HUES48 (cell line): Measurements from ENCODE around the gene CT45A2.
"Not testable (repeated sequence)": the region's sequence is repeated elsewhere in the genome, so short reads cannot be mapped to it uniquely, and the experiment has no call there.

Source experiments
- H3K27ac ChIP-seq: one replicate; pipeline ENCODE4 v1.7.0; 2013; ENCODE audit warnings: low read depth, low read length, inconsistent platforms
- H3K27me3 ChIP-seq: 2 replicates; pipeline ENCODE4 v1.6.1; 2013; ENCODE audit warnings: mild to moderate bottlenecking, low read length; ENCODE audit not compliant: control insufficient read depth, insufficient read depth
- H3K36me3 ChIP-seq: 2 replicates; pipeline ENCODE4 v1.6.1; 2013; ENCODE audit warnings: low read length; ENCODE audit not compliant: control insufficient read depth, insufficient read depth
- H3K4me1 ChIP-seq: 2 replicates; pipeline ENCODE4 v1.6.1; 2013; ENCODE audit warnings: mild to moderate bottlenecking, low read length; ENCODE audit not compliant: control insufficient read depth, insufficient read depth
- H3K4me3 ChIP-seq: 2 replicates; pipeline ENCODE4 v1.5.1; 2013; ENCODE audit warnings: mild to moderate bottlenecking, low read depth, low read length
- H3K9ac ChIP-seq: 2 replicates; pipeline ENCODE4 v1.6.1; 2013; ENCODE audit warnings: mild to moderate bottlenecking, low read depth, low read length, moderate library complexity
- H3K9me3 ChIP-seq: 2 replicates; pipeline ENCODE4 v1.6.1; 2013; ENCODE audit warnings: low read length; ENCODE audit not compliant: control insufficient read depth, insufficient read depth

CT45A2 gene, protein sequence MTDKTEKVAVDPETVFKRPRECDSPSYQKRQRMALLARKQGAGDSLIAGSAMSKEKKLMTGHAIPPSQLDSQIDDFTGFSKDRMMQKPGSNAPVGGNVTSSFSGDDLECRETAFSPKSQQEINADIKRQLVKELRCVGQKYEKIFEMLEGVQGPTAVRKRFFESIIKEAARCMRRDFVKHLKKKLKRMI

DNA sequence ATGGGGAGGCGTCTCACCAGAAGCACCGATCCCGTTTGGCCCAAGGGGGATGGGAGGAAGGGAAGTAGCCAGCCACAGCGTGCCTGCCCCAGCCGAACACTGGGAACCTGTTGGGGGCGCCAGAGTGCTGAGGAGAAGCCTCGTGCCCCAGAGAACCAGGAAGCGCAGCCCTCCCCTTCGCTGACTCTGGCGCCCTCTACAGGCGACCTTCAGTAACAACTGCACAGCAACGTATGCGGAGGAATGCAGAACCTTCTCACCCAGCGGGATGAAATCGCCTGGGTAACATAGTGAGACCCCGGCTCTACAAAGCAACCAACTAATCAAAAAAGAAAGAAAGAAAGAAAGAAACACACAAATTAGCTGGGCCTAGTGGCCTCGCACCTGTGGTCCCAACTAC lies at the start of gene CT45A2:
TSS of gene CT45A2 (minus strand) at position 101 of the 400 bp plus-strand sequence. CDS start 3,747 bp downstream, outside the sequence.
- not testable (repeated sequence) for H3K4me3 ChIP-seq, H3K9me3 ChIP-seq, H3K9ac ChIP-seq, H3K4me1 ChIP-seq, H3K27me3 ChIP-seq, H3K36me3 ChIP-seq, H3K27ac ChIP-seq

DNA sequence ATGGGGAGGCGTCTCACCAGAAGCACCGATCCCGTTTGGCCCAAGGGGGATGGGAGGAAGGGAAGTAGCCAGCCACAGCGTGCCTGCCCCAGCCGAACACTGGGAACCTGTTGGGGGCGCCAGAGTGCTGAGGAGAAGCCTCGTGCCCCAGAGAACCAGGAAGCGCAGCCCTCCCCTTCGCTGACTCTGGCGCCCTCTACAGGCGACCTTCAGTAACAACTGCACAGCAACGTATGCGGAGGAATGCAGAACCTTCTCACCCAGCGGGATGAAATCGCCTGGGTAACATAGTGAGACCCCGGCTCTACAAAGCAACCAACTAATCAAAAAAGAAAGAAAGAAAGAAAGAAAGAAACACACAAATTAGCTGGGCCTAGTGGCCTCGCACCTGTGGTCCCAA lies 34.6 kb upstream of the CT45A2 start, which contains the start of gene CT45A8:
TSS of gene CT45A8 (minus strand) at position 101 of the 400 bp plus-strand sequence. CDS start 3,755 bp downstream, outside the sequence.
- not testable (repeated sequence) for H3K9me3 ChIP-seq, H3K36me3 ChIP-seq, H3K27ac ChIP-seq, H3K4me3 ChIP-seq, H3K27me3 ChIP-seq, H3K4me1 ChIP-seq, H3K9ac ChIP-seq

DNA sequence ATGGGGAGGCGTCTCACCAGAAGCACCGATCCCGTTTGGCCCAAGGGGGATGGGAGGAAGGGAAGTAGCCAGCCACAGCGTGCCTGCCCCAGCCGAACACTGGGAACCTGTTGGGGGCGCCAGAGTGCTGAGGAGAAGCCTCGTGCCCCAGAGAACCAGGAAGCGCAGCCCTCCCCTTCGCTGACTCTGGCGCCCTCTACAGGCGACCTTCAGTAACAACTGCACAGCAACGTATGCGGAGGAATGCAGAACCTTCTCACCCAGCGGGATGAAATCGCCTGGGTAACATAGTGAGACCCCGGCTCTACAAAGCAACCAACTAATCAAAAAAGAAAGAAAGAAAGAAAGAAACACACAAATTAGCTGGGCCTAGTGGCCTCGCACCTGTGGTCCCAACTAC lies 17.4 kb upstream of the CT45A2 start, which contains the start of gene CT45A7:
TSS of gene CT45A7 (minus strand) at position 101 of the 400 bp plus-strand sequence. CDS start 3,747 bp downstream, outside the sequence.
- not testable (repeated sequence) for H3K4me3 ChIP-seq, H3K27me3 ChIP-seq, H3K4me1 ChIP-seq, H3K9me3 ChIP-seq, H3K36me3 ChIP-seq, H3K9ac ChIP-seq, H3K27ac ChIP-seq

DNA sequence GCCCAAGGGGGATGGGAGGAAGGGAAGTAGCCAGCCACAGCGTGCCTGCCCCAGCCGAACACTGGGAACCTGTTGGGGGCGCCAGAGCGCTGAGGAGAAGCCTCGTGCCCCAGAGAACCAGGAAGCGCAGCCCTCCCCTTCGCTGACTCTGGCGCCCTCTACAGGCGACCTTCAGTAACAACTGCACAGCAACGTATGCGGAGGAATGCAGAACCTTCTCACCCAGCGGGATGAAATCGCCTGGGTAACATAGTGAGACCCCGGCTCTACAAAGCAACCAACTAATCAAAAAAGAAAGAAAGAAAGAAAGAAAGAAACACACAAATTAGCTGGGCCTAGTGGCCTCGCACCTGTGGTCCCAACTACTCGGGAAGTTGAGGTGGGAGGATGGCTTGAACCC lies 17.1 kb downstream of the CT45A2 start, which contains the start of gene CT45A6:
TSS of gene CT45A6 (minus strand) at position 101 of the 400 bp plus-strand sequence. CDS start 3,794 bp downstream, outside the sequence.
- not testable (repeated sequence) for H3K9me3 ChIP-seq, H3K4me3 ChIP-seq, H3K9ac ChIP-seq, H3K27me3 ChIP-seq, H3K27ac ChIP-seq, H3K36me3 ChIP-seq, H3K4me1 ChIP-seq

DNA sequence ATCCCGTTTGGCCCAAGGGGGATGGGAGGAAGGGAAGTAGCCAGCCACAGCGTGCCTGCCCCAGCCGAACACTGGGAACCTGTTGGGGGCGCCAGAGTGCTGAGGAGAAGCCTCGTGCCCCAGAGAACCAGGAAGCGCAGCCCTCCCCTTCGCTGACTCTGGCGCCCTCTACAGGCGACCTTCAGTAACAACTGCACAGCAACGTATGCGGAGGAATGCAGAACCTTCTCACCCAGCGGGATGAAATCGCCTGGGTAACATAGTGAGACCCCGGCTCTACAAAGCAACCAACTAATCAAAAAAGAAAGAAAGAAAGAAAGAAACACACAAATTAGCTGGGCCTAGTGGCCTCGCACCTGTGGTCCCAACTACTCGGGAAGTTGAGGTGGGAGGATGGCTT lies 34.4 kb downstream of the CT45A2 start, which contains the start of gene CT45A5:
TSS of gene CT45A5 (minus strand) at position 101 of the 400 bp plus-strand sequence. CDS start 3,774 bp downstream, outside the sequence.
- not testable (repeated sequence) for H3K36me3 ChIP-seq, H3K27me3 ChIP-seq, H3K27ac ChIP-seq, H3K4me1 ChIP-seq, H3K9ac ChIP-seq, H3K4me3 ChIP-seq, H3K9me3 ChIP-seq

DNA sequence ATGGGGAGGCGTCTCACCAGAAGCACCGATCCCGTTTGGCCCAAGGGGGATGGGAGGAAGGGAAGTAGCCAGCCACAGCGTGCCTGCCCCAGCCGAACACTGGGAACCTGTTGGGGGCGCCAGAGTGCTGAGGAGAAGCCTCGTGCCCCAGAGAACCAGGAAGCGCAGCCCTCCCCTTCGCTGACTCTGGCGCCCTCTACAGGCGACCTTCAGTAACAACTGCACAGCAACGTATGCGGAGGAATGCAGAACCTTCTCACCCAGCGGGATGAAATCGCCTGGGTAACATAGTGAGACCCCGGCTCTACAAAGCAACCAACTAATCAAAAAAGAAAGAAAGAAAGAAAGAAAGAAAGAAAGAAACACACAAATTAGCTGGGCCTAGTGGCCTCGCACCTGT lies 51.7 kb downstream of the CT45A2 start, which contains the start of gene CT45A3:
TSS of gene CT45A3 (minus strand) at position 101 of the 400 bp plus-strand sequence. CDS start 3,747 bp downstream, outside the sequence.
- not testable (repeated sequence) for H3K9ac ChIP-seq, H3K9me3 ChIP-seq, H3K4me3 ChIP-seq, H3K4me1 ChIP-seq, H3K27ac ChIP-seq, H3K27me3 ChIP-seq, H3K36me3 ChIP-seq
